HuH-7 (cell line): ENCODE measurements around the gene LRRC74B.
"Not testable (repeated sequence)": the region's sequence is repeated elsewhere in the genome, so short reads cannot be mapped to it uniquely, and the experiment has no call there.

Experiments used
- DNase-seq: peaks from one replicate; pipeline ENCODE4 v3.0.0; 2011; ENCODE audit warnings: low spot score

LRRC74B gene

DNA sequence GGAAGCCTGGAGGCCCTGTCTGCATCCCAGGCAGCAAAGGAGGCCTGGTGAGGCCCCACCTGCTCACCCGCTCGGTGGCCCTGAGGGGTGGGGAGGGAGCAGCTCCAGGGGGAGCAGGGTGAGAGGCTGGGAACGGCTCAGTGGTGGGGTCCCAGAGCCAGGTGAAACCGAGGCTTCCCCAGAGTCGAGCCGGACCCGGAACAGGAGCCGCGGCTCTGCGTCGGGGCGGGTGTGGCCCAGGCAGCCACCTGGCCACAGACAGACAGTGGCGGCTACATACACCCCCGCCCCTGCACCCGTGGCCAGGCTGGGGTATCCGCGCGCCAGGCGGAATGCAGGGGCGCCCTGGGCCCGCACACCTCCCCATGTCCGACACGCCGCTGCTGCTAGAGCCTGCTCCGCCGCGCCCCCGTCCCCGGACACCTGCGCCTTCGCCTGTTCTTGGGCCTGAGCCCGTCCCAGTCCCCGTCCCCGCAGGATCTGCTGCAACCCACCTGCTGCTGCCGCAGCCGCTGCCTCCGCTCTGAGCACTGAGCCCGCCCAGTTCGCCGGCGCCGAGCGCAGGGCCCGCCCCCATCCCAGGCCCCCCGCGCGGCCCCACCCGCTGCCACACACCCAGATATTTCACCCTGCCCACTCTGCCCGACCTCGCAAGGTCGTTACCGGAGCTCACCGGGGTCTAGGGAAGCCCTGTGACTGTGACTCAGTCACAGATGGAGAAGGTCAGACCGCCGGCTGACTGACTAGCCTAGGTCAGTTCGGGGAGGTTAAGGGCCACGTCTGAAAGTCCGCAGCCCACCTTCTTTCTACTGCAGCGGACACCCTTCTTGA is 13.5 kb upstream of the LRRC74B start, which contains the start of gene SLC7A4:
Gene SLC7A4, minus strand, starts transcription at position 525 of the 831 bp plus-strand sequence. CDS start 749 bp downstream, outside the sequence.
- no peak for DNase-seq

DNA sequence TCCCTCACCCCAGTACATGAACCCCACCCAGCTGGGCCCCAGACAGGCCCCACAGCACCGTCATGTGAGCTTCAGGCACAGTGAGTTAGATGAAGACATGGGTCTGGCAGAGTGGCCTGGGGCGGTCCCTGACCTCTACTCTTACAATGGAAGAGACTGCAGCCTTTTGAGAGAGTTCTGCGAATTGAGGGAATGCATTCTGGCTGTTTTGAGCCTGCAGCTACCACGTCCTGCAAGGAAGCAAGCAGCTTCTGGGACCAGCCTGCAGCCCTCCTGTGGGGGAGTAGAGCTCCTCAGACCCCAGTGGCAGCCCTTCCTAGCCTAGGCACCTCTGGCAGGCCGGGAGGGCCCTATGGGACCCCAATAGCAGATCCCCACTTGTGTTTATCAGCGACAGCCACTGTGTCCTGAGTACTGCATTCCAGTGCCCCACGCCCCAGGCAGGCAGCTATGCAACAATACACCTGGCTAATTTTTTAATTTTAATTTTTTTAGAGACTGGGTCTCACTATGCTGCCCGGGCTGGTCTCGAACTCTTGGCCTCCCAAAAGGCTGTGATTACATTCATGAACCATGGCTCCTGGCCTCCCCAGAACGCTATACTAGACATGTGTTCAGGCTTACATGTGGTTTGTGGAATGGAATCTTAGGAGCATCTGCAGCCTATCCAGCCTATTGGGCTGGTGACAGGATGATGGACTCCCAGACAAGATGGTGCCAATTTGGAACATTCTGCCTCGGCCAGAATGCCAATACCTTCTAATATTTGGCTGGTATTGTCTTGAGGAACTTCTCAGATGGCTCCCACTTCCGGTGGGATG is 12.7 kb upstream of the LRRC74B start:
- DNase-seq, result no peak

GRCh38 chr22:21033895-21034294 is 11.9 kb upstream of the LRRC74B start:
- DNase-seq, result no peak

- no peak for DNase-seq
These were observed 10.8 kb upstream of the LRRC74B start for GRCh38 chr22:21034989-21035388.

- DNase-seq, result no peak
These were observed 7.3 kb upstream of the LRRC74B start for GRCh38 chr22:21038405-21038804.

- not testable (repeated sequence) for DNase-seq
These were observed 6.6 kb upstream of the LRRC74B start for GRCh38 chr22:21039158-21039557.

DNA sequence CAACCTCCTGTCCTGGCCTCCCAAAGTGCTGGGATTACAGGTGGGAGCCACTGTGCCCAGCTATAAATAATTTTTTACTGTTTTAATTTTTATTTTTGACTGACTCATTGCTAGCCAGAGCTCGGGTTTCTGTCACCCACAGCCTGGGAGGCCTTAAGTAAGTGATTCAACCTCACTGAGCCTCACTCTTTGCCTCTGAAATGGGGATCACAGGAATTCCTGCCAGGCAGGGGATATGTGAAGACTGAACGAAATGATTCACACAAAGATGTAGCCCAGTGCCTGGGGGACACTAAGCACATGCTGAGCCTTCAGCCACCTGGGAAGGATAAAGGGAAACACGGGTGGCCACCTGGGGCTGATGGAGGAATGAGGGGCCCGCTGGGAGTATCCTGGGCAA is 3.8 kb upstream of the LRRC74B start:
- no peak for DNase-seq

DNA sequence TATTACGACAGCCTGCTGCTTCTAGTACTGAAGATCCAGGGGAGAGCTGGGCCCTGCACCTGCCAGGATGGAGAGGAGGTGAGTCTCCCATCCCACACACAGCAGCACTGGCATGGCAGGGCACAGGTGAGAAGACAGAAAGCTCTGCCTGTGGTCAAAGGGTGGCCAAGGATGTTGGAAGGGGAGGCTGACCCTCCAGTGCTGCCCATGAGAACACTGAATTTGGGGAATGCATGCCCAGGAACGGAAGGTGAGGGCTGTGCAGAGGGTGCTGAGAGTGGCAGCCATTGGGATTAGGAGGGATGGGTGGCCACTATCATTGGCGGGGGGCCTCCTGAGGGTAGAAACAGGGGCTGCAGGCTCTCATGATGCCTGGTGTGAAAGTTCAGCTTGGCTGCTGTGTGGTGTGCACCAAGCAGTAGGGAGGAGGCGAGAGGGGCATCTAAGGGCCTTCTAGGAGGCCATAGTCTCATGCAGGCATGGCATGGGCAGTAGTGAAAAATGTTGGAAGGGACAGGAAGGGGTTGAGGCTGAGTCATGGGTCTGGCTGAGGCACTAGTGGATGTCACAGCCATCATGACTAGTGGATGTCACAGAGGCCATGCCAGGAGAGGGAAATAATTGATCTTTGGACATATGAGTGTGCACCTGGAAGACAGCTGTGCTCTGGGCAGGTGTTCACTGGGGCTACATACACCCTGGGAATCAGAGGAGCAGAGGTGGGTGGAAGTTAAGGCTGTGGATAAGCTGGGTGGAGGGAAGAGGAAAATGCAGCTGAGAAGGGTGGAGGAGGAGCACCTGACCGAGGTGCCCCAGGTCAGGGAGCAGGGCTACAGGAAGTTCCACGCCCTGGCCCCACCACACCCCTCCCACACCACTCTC is 2.5 kb upstream of the LRRC74B start:
- no peak for DNase-seq

- no peak for DNase-seq
These were observed 1.7 kb upstream of the LRRC74B start for GRCh38 chr22:21043860-21044535.

- no peak for DNase-seq
These were observed 688 bp upstream of the LRRC74B start for GRCh38 chr22:21044931-21045584.

- no peak for DNase-seq
These were observed 1.4 kb downstream of the LRRC74B start for GRCh38 chr22:21047035-21047661.

DNA sequence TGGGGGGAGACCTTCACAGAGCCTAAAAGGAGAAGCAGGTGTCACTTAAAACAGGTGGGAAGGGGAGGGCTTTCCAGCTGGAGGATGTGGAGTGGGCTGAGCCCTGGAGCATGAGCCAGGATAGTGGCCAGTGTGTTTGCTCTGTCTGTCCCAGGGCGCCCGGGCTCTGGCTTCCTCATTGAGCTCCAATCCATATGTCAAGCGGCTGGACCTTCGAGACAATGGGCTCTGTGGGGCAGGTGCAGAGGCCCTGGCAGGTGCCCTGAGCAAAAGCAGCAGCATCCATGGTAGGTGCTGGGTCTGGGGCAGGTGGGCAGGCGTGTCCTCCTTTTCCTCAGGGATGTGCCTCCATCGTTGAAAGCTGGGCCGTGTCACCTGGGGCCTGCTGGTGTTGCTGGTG is 2.0 kb downstream of the LRRC74B start:
- no peak for DNase-seq

DNA sequence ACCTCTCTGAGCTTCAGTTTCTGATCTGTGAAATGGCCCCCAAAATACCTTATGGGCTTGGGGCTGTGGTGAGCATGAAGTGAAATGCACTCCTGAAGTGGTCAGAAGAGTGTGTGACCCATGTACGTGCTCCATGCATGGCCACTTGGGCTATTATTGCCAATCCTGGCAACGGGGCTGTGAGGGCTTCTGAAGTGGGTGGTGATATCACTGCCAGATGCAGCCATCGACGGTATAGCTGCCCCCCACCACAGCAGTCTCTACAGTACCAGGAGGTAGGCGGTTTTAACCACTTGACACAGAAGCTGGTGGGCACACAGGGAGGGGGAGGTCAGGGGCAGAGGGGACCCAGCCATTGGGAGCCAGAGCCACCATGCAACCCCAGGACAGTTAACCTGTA is 2.7 kb downstream of the LRRC74B start:
- DNase-seq, result not testable (repeated sequence)

GRCh38 chr22:21048965-21049364 is 3.2 kb downstream of the LRRC74B start:
- not testable (repeated sequence) for DNase-seq

GRCh38 chr22:21051145-21051830 is 5.5 kb downstream of the LRRC74B start:
- DNase-seq, result no peak

- no peak for DNase-seq
These were observed 6.2 kb downstream of the LRRC74B start for GRCh38 chr22:21051831-21052400.

DNA sequence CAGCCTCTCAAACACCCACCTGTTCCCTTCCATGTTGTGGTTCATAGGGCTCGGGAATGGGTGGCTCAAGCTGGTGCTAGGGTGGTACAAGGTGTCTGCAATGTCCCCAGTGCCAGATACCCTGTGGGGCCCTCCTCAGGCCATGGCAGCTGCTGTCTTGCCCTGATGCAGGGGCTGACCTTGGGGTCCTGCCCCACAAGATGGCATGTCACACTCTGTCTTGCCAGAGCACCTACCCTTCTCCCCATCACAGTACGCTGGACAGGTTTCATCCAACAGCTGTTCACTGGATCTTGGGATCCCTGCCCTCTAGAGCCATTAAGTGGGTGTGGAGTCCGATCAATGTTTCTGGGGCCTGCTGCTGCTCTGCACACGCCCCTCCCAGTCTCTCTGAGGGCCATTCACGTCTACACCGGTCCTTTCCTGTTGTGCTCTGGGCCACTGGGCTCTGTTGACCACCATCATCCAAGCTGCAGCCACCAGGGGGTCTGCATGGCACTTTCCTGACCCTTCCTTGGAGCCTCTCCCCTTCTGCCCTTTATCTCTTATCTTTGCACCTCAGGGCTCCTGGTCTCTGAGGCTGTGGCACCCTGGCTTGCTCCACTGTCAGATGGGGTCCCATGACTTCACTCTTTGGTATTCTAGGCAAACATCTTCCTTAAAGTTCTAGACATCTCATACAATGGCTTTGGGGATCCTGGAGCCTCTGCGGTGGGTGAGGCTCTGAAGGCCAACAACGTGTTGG is 7.1 kb downstream of the LRRC74B start:
- no peak for DNase-seq

DNA sequence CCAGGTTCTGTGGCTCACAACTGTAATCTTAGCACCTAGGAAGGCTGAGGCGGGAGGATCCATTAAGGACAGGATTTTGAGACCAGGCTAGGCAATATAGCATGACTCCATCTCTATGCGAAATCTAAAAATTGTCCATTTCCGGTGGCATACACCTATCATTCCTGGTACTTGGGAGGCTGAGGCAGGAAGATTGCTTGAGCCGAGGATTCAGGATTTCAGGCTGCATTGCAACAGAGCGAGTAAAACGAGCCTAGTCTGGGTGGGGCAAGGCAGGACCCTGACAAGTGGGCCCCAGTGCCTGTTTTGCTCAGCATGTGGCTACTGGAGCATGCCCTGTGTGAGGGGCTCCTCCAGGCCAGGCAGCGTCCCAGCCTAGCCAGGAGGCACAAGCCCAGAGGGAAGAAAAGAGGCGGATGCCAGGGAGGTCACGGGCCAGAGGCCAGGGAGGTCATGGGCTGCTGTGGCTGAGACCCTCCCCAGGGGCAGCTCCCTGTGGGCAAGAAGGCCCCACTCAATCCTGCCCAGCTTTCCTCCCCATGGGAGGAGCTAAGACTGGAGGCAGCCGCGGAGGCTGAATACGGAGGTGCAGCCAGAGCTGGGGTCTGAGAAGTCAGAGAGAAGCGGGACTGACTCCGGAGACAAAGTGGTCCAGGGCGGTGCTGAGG is 8.4 kb downstream of the LRRC74B start:
- DNase-seq, result no peak
